ENCODE measurements around the gene MPI.
A peak's percentile ranks its signal among the peaks of the same experiment; 100 is the strongest.
"Not testable (repeated sequence)": the region's sequence is repeated elsewhere in the genome, so short reads cannot be mapped to it uniquely, and the experiment has no call there.

MPI gene

GRCh38 chr15:74906067-74906449 is 16.2 kb downstream of the MPI start:
- DNase-seq (ENCODE audit: extremely low read depth, low read depth): no peak
- no peak for TF ChIP-seq CTCF (IDR thresholded peaks at IDR 0.05; ENCODE audit: low read depth, low read length)

- TF ChIP-seq CTCF (IDR thresholded peaks at IDR 0.05; ENCODE audit: low read depth, low read length): no peak
- peak; percentile 65 for DNase-seq (ENCODE audit: extremely low read depth, low read depth)
Observed at GRCh38 chr15:74906450-74907162, 16.8 kb downstream of the MPI start, which contains the start of gene FAM219B. Gene FAM219B, minus strand, starts transcription at chr15:74906851. Its CDS starts 51 bp downstream, at chr15:74906800.

- no peak for DNase-seq (ENCODE audit: extremely low read depth, low read depth)
- TF ChIP-seq CTCF (IDR thresholded peaks at IDR 0.05; ENCODE audit: low read depth, low read length): no peak
Observed at GRCh38 chr15:74907163-74907870, 17.5 kb downstream of the MPI start.

GRCh38 chr15:74908635-74909034 is 18.8 kb downstream of the MPI start:
- TF ChIP-seq CTCF (IDR thresholded peaks at IDR 0.05; ENCODE audit: low read depth, low read length): no peak
- DNase-seq (ENCODE audit: extremely low read depth, low read depth): no peak

GRCh38 chr15:74913041-74913440 is 23.2 kb downstream of the MPI start:
- no peak for TF ChIP-seq CTCF (IDR thresholded peaks at IDR 0.05; ENCODE audit: low read depth, low read length)
- DNase-seq (ENCODE audit: extremely low read depth, low read depth): no peak

GRCh38 chr15:74913799-74914198 is 24.0 kb downstream of the MPI start:
- DNase-seq (ENCODE audit: extremely low read depth, low read depth): not testable (repeated sequence)

GRCh38 chr15:74917676-74918075 is 27.8 kb downstream of the MPI start:
- no peak for DNase-seq (ENCODE audit: extremely low read depth, low read depth)

More at GRCh38 chr15:74917676-74918075, 27.8 kb downstream of the MPI start:
- no peak for TF ChIP-seq CTCF (IDR thresholded peaks at IDR 0.05; ENCODE audit: low read depth, low read length)

Measured in AG09319 (cell line).